ENCODE measurements around the gene CSRP1.
A peak's percentile ranks its signal among the peaks of the same experiment; 100 is the strongest.
"Not testable (repeated sequence)": the region's sequence is repeated elsewhere in the genome, so short reads cannot be mapped to it uniquely, and the experiment has no call there.

Gene CSRP1

GRCh38 chr1:201496296-201496690 lies 10.6 kb downstream of the CSRP1 start:
- no peak for DNase-seq (ENCODE audit: low read depth in 2 of 2)

GRCh38 chr1:201495551-201496295 lies 11.2 kb downstream of the CSRP1 start:
- no peak for DNase-seq (ENCODE audit: low read depth in 2 of 2)

- DNase-seq (ENCODE audit: low read depth in 2 of 2): no peak
These were observed 12.9 kb downstream of the CSRP1 start for GRCh38 chr1:201493757-201494617.

GRCh38 chr1:201493026-201493656 lies 13.8 kb downstream of the CSRP1 start:
- not testable (repeated sequence) for DNase-seq (ENCODE audit: low read depth in 2 of 2)

GRCh38 chr1:201491896-201492511 lies 14.9 kb downstream of the CSRP1 start:
- DNase-seq (ENCODE audit: low read depth in 2 of 2): no peak

- DNase-seq (ENCODE audit: low read depth in 2 of 2): no peak
These were observed 16.2 kb downstream of the CSRP1 start for GRCh38 chr1:201490708-201491131.

GRCh38 chr1:201489643-201490261 lies 17.2 kb downstream of the CSRP1 start:
- no peak for DNase-seq (ENCODE audit: low read depth in 2 of 2)

GRCh38 chr1:201488830-201489589 lies 17.9 kb downstream of the CSRP1 start:
- DNase-seq (ENCODE audit: low read depth in 2 of 2): peak; percentile 66 to 72

GRCh38 chr1:201487742-201488141 lies 19.2 kb downstream of the CSRP1 start:
- no peak for DNase-seq (ENCODE audit: low read depth in 2 of 2)

GRCh38 chr1:201486187-201486586 lies 20.7 kb downstream of the CSRP1 start:
- DNase-seq (ENCODE audit: low read depth in 2 of 2): no peak

GRCh38 chr1:201485184-201485774 lies 21.6 kb downstream of the CSRP1 start:
- DNase-seq (ENCODE audit: low read depth in 2 of 2): no peak

GRCh38 chr1:201483373-201483949 lies 23.5 kb downstream of the CSRP1 start:
- no peak for DNase-seq (ENCODE audit: low read depth in 2 of 2)

- no peak for DNase-seq (ENCODE audit: low read depth in 2 of 2)
These were observed 24.2 kb downstream of the CSRP1 start for GRCh38 chr1:201482755-201483154.

GRCh38 chr1:201481761-201482493 lies 25.0 kb downstream of the CSRP1 start:
- DNase-seq (ENCODE audit: low read depth in 2 of 2): no peak

GRCh38 chr1:201481004-201481380 lies 25.9 kb downstream of the CSRP1 start:
- DNase-seq (ENCODE audit: low read depth in 2 of 2): no peak

GRCh38 chr1:201480231-201481003 lies 26.5 kb downstream of the CSRP1 start:
- DNase-seq (ENCODE audit: low read depth in 2 of 2): no peak

- DNase-seq (ENCODE audit: low read depth in 2 of 2): no peak
These were observed 27.7 kb downstream of the CSRP1 start for GRCh38 chr1:201479201-201479730.

- not testable (repeated sequence) for DNase-seq (ENCODE audit: low read depth in 2 of 2)
These were observed 28.3 kb downstream of the CSRP1 start for GRCh38 chr1:201478666-201479065.
